Ovary (tissue), 9 donors: Measurements from ENCODE around the gene ANK2. TPM values are rescaled to one million over a fixed set of nuclear protein-coding genes. Genes with fewer than 3 reads are reported as not detected.

Source experiments
- DNase-seq, 5 donors: peaks; one replicate each; pipeline ENCODE4 v3.0.0-alpha.2; 2019 to 2020
- H3K27ac ChIP-seq, 2 donors: fragments of 200-600 bp; one replicate each; pipeline versions ENCODE4 v1.5.1 to v1.8.0; 2019 to 2022
- H3K27me3 ChIP-seq: fragments of 200-600 bp; one replicate; pipeline ENCODE4 v1.8.0; 2022
- H3K36me3 ChIP-seq: fragments of 200-600 bp; sonication (generic); one replicate; pipeline ENCODE4 v1.5.1; 2019
- H3K4me1 ChIP-seq: one replicate; pipeline ENCODE4 v1.8.1; 2013; ENCODE audit warnings: mild to moderate bottlenecking, moderate library complexity; ENCODE audit not compliant: insufficient read depth
- H3K4me3 ChIP-seq: fragments of 200-600 bp; sonication (generic); one replicate; pipeline ENCODE4 v1.5.1; 2017
- H3K9me3 ChIP-seq, 2 donors: fragments of 200-600 bp in 1 of 2; sonication (generic) in 1 of 2; one replicate each; pipeline versions ENCODE4 v1.5.1 to v1.8.1; 2013 to 2019; ENCODE audit warnings: mild to moderate bottlenecking in 1 of 2, moderate library complexity in 1 of 2
- CTCF ChIP-seq, 3 donors: fragments of 450-650 bp in 2 of 3; fragments of 200-600 bp in 1 of 3; IDR thresholded peaks; one replicate each; pipeline versions ENCODE4 v1.5.1 to v1.8.0; 2016 to 2022; ENCODE audit warnings: antibody characterized with exemption in 3 of 3, mild to moderate bottlenecking in 1 of 3
- EP300 ChIP-seq: sonication (generic); formaldehyde crosslinking; IDR thresholded peaks from one replicate; pipeline ENCODE4 v1.6.1; 2017; ENCODE audit warnings: antibody characterized with exemption
- POLR2A ChIP-seq: fragments of 450-650 bp; IDR thresholded peaks from one replicate; pipeline ENCODE4 v1.6.1; 2017; ENCODE audit warnings: antibody characterized with exemption, mild to moderate bottlenecking, moderate library complexity
- WGBS, 3 donors: extraction: QIAGEN DNeasy Blood & Tissue Kit in 1 of 3; methylation state at CpG; one replicate each; pipeline versions ENCODE4 v1.1.5 to v1.1.7; 2013 to 2017; 5-methylcytosine and 5-hydroxymethylcytosine counted together
- intact Hi-C, 4 donors: fragments of 100-400 bp; cut with DNase I; formaldehyde crosslinking; loops; one replicate each; pipeline versions ENCODE4 v1.11.0 to v1.15.1; 2022 to 2023
- polyA plus RNA-seq, 2 donors: library from polyadenylated mRNA; stranded (reverse); fragments of 200-250 nt in 1 of 2; fragments of 350-450 nt in 1 of 2; fragmentation: Illumina TruSeq in 1 of 2; extraction: RNeasy Lipid Tissue Mini Kit (QIAGEN cat#74804) in 1 of 2; gene quantifications; one replicate each; pipeline ENCODE4 v1.2.3, GENCODE V29; 2013 to 2014
- total RNA-seq, 7 donors: library from RNA; depleted of rRNA in 2 of 7; stranded (reverse); fragments of >200 nt in 2 of 7; fragmentation: NEBNext Ultra II Directional in 3 of 7; extraction: Animal tissue kit (Norgen Biotek cat#: 25700) in 3 of 7; gene quantifications; one replicate each; pipeline versions ENCODE4 v1.1.0 to v1.2.4, GENCODE V29; 2016 to 2023
- donor health status: DM: no; HTN: no; CAD: no; lungs with moderate emphysema.
- donor health status: DM: no; HTN: no; CAD: no.
- donor health status: Bipolar disorder and iron deficiency.
- donor health status: DM: yes; HTN: yes; CAD: no.
- donor health status: DM: no; HTN: no; CAD: no.
- donor health status: DM: yes; HTN: yes; CAD: no.

Gene ANK2
- total and polyA plus RNA-seq, 9 donors: 26.4 to 120 (median 66.9) TPM

DNA sequence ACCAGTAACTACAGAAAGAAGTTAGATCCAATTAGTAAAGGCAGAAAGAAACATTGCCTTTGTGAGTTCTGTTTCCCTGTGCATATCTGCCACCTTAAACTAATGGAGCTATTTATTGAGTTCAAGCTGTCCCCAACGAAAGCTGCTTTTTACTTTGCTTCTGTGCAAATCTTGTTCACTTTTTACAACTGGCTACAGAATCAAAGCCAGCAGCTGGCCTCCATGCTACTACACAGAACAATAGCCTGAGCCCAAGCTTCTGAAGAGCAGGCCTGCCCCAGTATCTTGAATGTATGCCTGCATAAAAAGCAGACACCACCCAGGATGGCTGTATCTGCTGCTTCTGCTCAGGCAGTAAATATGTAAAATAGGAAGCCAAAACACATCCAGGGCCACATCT is 28.1 kb downstream of the ANK2 start:
- Histone ChIP-seq H3K4me3 (no peak overlapping the region), H3K9me3 (no peaks in the 10 kb centered on the region), H3K4me1 (peaks cover 2% of the 10 kb centered on the region), H3K27me3 (no peaks in the 10 kb centered on the region), H3K27ac (no peak overlapping the region), H3K36me3 (no peaks in the 10 kb centered on the region)
- intact Hi-C loops: no loop called here
- TF ChIP-seq POLR2A (no peak), CTCF (IDR thresholded peaks at IDR 0.05) (no peak), EP300 (no peak)
- 52 to 64% (median 54%) methylated on average over 1 of the region's 1 CpG for WGBS, 3 donors
- no peak for DNase-seq

GRCh38 chr4:113078066-113078465 is 28.6 kb downstream of the ANK2 start:
- no peaks in the 10 kb centered on the region for H3K9me3 ChIP-seq
- no peak overlapping the region for H3K27ac ChIP-seq
- DNase-seq: no peak
- 95 to 97% (median 95%) methylated on average over 5 of the region's 5 CpGs for WGBS, 3 donors
- peaks cover 2% of the 10 kb centered on the region for H3K4me1 ChIP-seq
- H3K4me3 ChIP-seq: no peak overlapping the region
- intact Hi-C loops: no loop called here
- TF ChIP-seq CTCF (IDR thresholded peaks at IDR 0.05) (no peak), EP300 (no peak), POLR2A (no peak)
- no peaks in the 10 kb centered on the region for H3K27me3 ChIP-seq
- no peaks in the 10 kb centered on the region for H3K36me3 ChIP-seq

DNA sequence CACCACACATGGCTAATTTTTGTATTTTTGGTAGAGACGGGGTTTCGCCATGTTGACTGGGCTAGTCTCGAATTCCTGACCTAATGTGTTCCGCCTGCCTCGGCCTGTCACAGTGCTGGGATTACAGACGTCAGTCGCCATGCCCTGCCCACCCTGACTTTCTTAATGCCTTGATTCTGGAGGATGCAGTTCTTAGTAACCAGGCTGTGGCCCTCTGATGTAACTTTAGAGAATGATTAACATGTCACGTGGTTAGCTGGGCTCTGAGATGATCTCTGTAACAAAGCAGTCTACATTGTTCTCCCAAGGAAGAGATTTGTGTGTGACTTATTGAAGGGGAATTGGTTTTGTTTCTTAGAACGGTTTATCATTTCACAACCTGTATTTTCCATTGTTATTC is 30.6 kb downstream of the ANK2 start:
- DNase-seq: no peak

DNA sequence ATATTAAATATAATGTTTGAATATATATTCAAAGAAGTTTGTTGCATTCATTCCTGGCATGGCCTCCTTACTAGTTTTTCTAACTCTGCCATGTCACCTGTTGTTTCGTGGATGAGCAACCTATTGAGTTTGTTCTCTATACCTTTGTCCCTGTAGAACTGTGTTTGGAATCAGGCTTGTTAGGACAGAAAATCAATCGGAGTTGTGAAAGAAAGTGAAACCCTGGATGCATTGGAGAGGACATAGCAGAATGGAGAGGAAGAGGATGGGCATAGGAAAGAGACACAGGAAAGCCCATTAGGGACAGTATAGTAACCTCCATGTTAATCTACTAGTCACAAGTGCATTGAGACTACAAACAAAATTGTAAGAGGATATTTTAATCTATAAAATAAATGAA is 31.2 kb downstream of the ANK2 start:
- intact Hi-C loops: no loop called here
- TF ChIP-seq POLR2A (no peak), CTCF (IDR thresholded peaks at IDR 0.05) (no peak), EP300 (no peak)
- no peak overlapping the region for H3K27ac ChIP-seq
- WGBS, 3 donors: 40 to 92% (median 71%) methylated on average over 2 of the region's 2 CpGs
- H3K4me1 ChIP-seq: peaks cover 4% of the 10 kb centered on the region
- H3K36me3 ChIP-seq: no peaks in the 10 kb centered on the region
- H3K9me3 ChIP-seq: no peaks in the 10 kb centered on the region
- no peaks in the 10 kb centered on the region for H3K27me3 ChIP-seq
- H3K4me3 ChIP-seq: no peak overlapping the region
- no peak for DNase-seq

More for the DNA sequence above, 30.6 kb downstream of the ANK2 start:
- H3K36me3 ChIP-seq: no peaks in the 10 kb centered on the region
- WGBS, 3 donors: 90 to 96% (median 94%) methylated on average over 9 of the region's 9 CpGs
- peaks cover 4% of the 10 kb centered on the region for H3K4me1 ChIP-seq
- no peaks in the 10 kb centered on the region for H3K9me3 ChIP-seq
- intact Hi-C loops: no loop called here
- no peak for TF ChIP-seq POLR2A
- TF ChIP-seq EP300: no peak
- TF ChIP-seq CTCF (IDR thresholded peaks at IDR 0.05): no peak
- no peak overlapping the region for H3K4me3 ChIP-seq
- H3K27ac ChIP-seq: no peak overlapping the region
- no peaks in the 10 kb centered on the region for H3K27me3 ChIP-seq

- no peak overlapping the region for H3K4me3 ChIP-seq
- no peaks in the 10 kb centered on the region for H3K27me3 ChIP-seq
- 94 to 100% (median 94%) methylated on average over 1 of the region's 1 CpG for WGBS, 3 donors
- no peak for TF ChIP-seq POLR2A
- no peak for DNase-seq
- H3K9me3 ChIP-seq: no peaks in the 10 kb centered on the region
- H3K4me1 ChIP-seq: peaks cover 5% of the 10 kb centered on the region
- no peaks in the 10 kb centered on the region for H3K36me3 ChIP-seq
- no peak overlapping the region for H3K27ac ChIP-seq
- intact Hi-C loops: no loop called here
Observed at GRCh38 chr4:113083346-113083745, 33.9 kb downstream of the ANK2 start.
